ENCODE measurements around the gene SKIC3.

Gene SKIC3

DNA sequence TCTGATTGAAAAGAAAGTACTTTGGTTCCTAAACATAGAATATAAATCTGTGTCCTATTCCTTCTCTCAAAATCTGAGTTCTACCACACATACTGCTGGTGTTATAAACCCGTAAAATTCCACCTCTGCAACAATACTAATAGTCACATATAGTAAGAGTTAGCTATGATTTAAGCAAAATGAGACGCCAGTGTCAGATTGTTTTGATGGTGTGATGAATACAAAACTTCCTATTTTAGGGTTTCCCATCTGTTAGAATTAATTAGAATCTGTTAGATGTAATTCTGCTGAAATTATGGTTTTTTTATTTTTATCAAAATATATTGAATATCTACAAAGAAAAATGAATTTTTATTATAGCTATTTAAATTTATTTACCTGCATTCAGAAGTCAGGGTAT is 26.8 kb upstream of the SKIC3 start:
- no peak overlapping the region for H2AFZ ChIP-seq (ENCODE audit: low read depth, low read length)
- DNase-seq (no peak), ATAC-seq (ENCODE audit: insufficient read depth, low read depth) (no peak)
- no peak overlapping the region for H3K27ac ChIP-seq (ENCODE audit: low read length)
- no peak overlapping the region for H3K4me2 ChIP-seq (ENCODE audit: insufficient read depth, low read length)
- no peak overlapping the region for H3K4me3 ChIP-seq (ENCODE audit: low read depth in 1 of 2, low read length in 2 of 2)
- H3K27me3 ChIP-seq (ENCODE audit: insufficient read depth, low read length, poor library complexity), result no peaks in the 10 kb centered on the region
- H4K20me1 ChIP-seq (ENCODE audit: insufficient read depth, low read length), result no peaks in the 10 kb centered on the region
- no peak overlapping the region for H3K9ac ChIP-seq (ENCODE audit: low read depth, low read length)
- TF ChIP-seq EZH2 (IDR thresholded peaks at IDR 0.05; ENCODE audit: borderline replicate concordance, low read depth, low read length, severe bottlenecking), result no peak
- TF ChIP-seq, protein P1, sequence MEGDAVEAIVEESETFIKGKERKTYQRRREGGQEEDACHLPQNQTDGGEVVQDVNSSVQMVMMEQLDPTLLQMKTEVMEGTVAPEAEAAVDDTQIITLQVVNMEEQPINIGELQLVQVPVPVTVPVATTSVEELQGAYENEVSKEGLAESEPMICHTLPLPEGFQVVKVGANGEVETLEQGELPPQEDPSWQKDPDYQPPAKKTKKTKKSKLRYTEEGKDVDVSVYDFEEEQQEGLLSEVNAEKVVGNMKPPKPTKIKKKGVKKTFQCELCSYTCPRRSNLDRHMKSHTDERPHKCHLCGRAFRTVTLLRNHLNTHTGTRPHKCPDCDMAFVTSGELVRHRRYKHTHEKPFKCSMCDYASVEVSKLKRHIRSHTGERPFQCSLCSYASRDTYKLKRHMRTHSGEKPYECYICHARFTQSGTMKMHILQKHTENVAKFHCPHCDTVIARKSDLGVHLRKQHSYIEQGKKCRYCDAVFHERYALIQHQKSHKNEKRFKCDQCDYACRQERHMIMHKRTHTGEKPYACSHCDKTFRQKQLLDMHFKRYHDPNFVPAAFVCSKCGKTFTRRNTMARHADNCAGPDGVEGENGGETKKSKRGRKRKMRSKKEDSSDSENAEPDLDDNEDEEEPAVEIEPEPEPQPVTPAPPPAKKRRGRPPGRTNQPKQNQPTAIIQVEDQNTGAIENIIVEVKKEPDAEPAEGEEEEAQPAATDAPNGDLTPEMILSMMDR (IDR thresholded peaks at IDR 0.05; ENCODE audit: borderline replicate concordance, extremely low read depth, low read length, poor library complexity, severe bottlenecking), result no peak
- no peaks in the 10 kb centered on the region for H3K4me1 ChIP-seq (ENCODE audit: insufficient read depth, low read length)
- H3K9me3 ChIP-seq (ENCODE audit: insufficient read depth, low read length, severe bottlenecking), result no peaks in the 10 kb centered on the region
- H3K79me2 ChIP-seq (ENCODE audit: insufficient read depth, low read length), result no peaks in the 10 kb centered on the region
- H3K36me3 ChIP-seq (ENCODE audit: insufficient read depth, low read length), result no peaks in the 10 kb centered on the region

- H4K20me1 ChIP-seq (ENCODE audit: insufficient read depth, low read length), result no peaks in the 10 kb centered on the region
Observed at GRCh38 chr5:95572016-95572415, 17.2 kb upstream of the SKIC3 start.

DNA sequence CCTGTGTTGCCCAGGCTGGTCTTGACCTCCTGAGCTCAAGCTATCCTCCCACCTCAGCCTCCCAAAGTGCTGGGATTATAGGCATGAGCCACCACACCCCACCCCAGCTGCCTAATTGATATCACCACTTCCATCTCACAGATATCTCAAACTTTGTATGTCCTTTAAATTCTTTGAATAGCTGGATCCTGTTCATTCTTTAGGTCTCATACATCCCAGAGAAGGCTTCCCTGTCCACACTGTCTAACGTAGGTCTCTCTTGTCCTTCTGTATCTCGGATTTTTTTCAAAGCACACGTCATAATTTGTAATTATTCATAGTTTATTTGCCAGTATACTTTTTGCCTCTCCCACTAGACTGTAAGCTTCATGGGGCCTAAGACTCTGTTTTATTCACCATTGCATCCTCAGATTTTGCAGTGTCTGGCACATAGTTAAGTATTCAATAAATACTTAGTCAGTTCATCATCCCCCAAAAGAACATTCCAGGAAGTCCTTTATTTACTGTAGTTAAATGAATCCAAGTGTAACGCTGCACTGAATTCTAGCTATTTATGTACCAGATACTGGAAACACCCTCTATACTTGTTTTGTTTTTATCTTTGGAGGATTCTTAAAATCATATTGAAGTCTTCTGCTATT is 10.6 kb upstream of the SKIC3 start:
- no peak overlapping the region for H3K9ac ChIP-seq (ENCODE audit: low read depth, low read length)

More at GRCh38 chr5:95572016-95572415, 17.2 kb upstream of the SKIC3 start:
- no peak for TF ChIP-seq EZH2 (IDR thresholded peaks at IDR 0.05; ENCODE audit: borderline replicate concordance, low read depth, low read length, severe bottlenecking)
- TF ChIP-seq, protein P1 (IDR thresholded peaks at IDR 0.05; ENCODE audit: borderline replicate concordance, extremely low read depth, low read length, poor library complexity, severe bottlenecking), result no peak
- no peak overlapping the region for H3K4me3 ChIP-seq (ENCODE audit: low read depth in 1 of 2, low read length in 2 of 2)
- H3K4me1 ChIP-seq (ENCODE audit: insufficient read depth, low read length), result no peaks in the 10 kb centered on the region
- DNase-seq (no peak), ATAC-seq (ENCODE audit: insufficient read depth, low read depth) (no peak)
- no peak overlapping the region for H3K4me2 ChIP-seq (ENCODE audit: insufficient read depth, low read length)
- H3K79me2 ChIP-seq (ENCODE audit: insufficient read depth, low read length), result no peaks in the 10 kb centered on the region
- peaks cover 9% of the 10 kb centered on the region; the same call in 1 of the 2 replicates for H3K36me3 ChIP-seq (ENCODE audit: insufficient read depth, low read length)
- no peak overlapping the region for H3K27ac ChIP-seq (ENCODE audit: low read length)
- no peaks in the 10 kb centered on the region for H3K27me3 ChIP-seq (ENCODE audit: insufficient read depth, low read length, poor library complexity)
- no peak overlapping the region for H3K9ac ChIP-seq (ENCODE audit: low read depth, low read length)
- H3K9me3 ChIP-seq (ENCODE audit: insufficient read depth, low read length, severe bottlenecking), result no peaks in the 10 kb centered on the region
- no peak overlapping the region for H2AFZ ChIP-seq (ENCODE audit: low read depth, low read length)

DNA sequence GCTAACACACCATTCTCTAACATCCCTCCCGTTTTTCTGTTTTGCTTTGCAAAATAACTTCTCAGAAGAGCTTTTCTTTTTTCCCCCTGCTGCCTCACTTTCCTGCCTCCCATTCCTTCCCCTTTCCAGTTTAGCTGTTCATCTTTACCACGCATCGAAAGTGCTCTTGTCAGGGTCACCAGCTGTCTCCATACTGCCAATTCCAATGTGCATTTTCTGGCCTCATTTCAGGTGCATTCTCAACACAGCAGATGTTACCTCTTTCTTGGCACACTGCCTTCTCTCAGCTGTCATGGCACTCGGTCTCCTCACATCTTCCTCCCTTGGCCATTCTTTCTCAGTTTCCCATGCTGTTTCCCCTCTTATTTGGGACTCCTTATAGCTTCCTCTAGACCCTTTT is 9.7 kb upstream of the SKIC3 start:
- H3K4me1 ChIP-seq (ENCODE audit: insufficient read depth, low read length), result no peaks in the 10 kb centered on the region
- TF ChIP-seq, protein P1 (IDR thresholded peaks at IDR 0.05; ENCODE audit: borderline replicate concordance, extremely low read depth, low read length, poor library complexity, severe bottlenecking), result no peak
- no peak for TF ChIP-seq EZH2 (IDR thresholded peaks at IDR 0.05; ENCODE audit: borderline replicate concordance, low read depth, low read length, severe bottlenecking)
- H4K20me1 ChIP-seq (ENCODE audit: insufficient read depth, low read length), result no peaks in the 10 kb centered on the region
- H2AFZ ChIP-seq (ENCODE audit: low read depth, low read length), result no peak overlapping the region
- no peaks in the 10 kb centered on the region for H3K9me3 ChIP-seq (ENCODE audit: insufficient read depth, low read length, severe bottlenecking)
- no peak for ATAC-seq (ENCODE audit: insufficient read depth, low read depth)
- H3K4me2 ChIP-seq (ENCODE audit: insufficient read depth, low read length), result no peak overlapping the region
- no peak overlapping the region for H3K4me3 ChIP-seq (ENCODE audit: low read depth in 1 of 2, low read length in 2 of 2)
- peaks cover 10% of the 10 kb centered on the region; the same call in 1 of the 2 replicates for H3K36me3 ChIP-seq (ENCODE audit: insufficient read depth, low read length)
- DNase-seq, result no peak
- H3K27me3 ChIP-seq (ENCODE audit: insufficient read depth, low read length, poor library complexity), result no peaks in the 10 kb centered on the region
- H3K27ac ChIP-seq (ENCODE audit: low read length), result no peak overlapping the region
- H3K9ac ChIP-seq (ENCODE audit: low read depth, low read length), result no peak overlapping the region
- H3K79me2 ChIP-seq (ENCODE audit: insufficient read depth, low read length), result no peaks in the 10 kb centered on the region

More for the DNA sequence above, 10.6 kb upstream of the SKIC3 start:
- H3K4me2 ChIP-seq (ENCODE audit: insufficient read depth, low read length), result no peak overlapping the region
- H4K20me1 ChIP-seq (ENCODE audit: insufficient read depth, low read length), result no peaks in the 10 kb centered on the region
- H3K36me3 ChIP-seq (ENCODE audit: insufficient read depth, low read length), result peaks cover 14% of the 10 kb centered on the region; the same call in 1 of the 2 replicates
- no peak for TF ChIP-seq EZH2 (IDR thresholded peaks at IDR 0.05; ENCODE audit: borderline replicate concordance, low read depth, low read length, severe bottlenecking)
- H3K9me3 ChIP-seq (ENCODE audit: insufficient read depth, low read length, severe bottlenecking), result no peaks in the 10 kb centered on the region
- no peak overlapping the region for H3K4me3 ChIP-seq (ENCODE audit: low read depth in 1 of 2, low read length in 2 of 2)
- H3K4me1 ChIP-seq (ENCODE audit: insufficient read depth, low read length), result no peaks in the 10 kb centered on the region
- ATAC-seq (ENCODE audit: insufficient read depth, low read depth) (no peak), DNase-seq (no peak)
- H2AFZ ChIP-seq (ENCODE audit: low read depth, low read length), result no peak overlapping the region
- H3K79me2 ChIP-seq (ENCODE audit: insufficient read depth, low read length), result no peaks in the 10 kb centered on the region
- H3K27me3 ChIP-seq (ENCODE audit: insufficient read depth, low read length, poor library complexity), result no peaks in the 10 kb centered on the region
- no peak overlapping the region for H3K27ac ChIP-seq (ENCODE audit: low read length)
